ENCODE data around the gene GATC.
"Not testable (repeated sequence)": the region's sequence is repeated elsewhere in the genome, so short reads cannot be mapped to it uniquely, and the experiment has no call there.

Gene GATC

GRCh38 chr12:120470150-120470784 lies 24.0 kb downstream of the GATC start:
- DNase-seq, result no peak

- DNase-seq, result no peak
Observed at GRCh38 chr12:120472521-120472920, 26.3 kb downstream of the GATC start.

- no peak for DNase-seq
Observed at GRCh38 chr12:120473807-120474615, 27.8 kb downstream of the GATC start.

- DNase-seq, result peak; percentile 87
Observed at GRCh38 chr12:120474616-120474960, 28.3 kb downstream of the GATC start.

- DNase-seq, result no peak
Observed at GRCh38 chr12:120475643-120476042, 29.4 kb downstream of the GATC start.

- DNase-seq, result no peak
Observed at GRCh38 chr12:120479458-120479857, 33.2 kb downstream of the GATC start.

- no peak for DNase-seq
Observed at GRCh38 chr12:120480211-120480610, 34.0 kb downstream of the GATC start.

GRCh38 chr12:120481022-120481767 lies 35.0 kb downstream of the GATC start:
- no peak for DNase-seq

- peak; percentile 68 for DNase-seq
Observed at GRCh38 chr12:120483621-120484020, 37.4 kb downstream of the GATC start.

- no peak for DNase-seq
Observed at GRCh38 chr12:120485961-120486881, 40.0 kb downstream of the GATC start.

GRCh38 chr12:120487552-120487951 lies 41.3 kb downstream of the GATC start:
- not testable (repeated sequence) for DNase-seq

GRCh38 chr12:120488057-120488640 lies 41.9 kb downstream of the GATC start:
- DNase-seq, result no peak

- no peak for DNase-seq
Observed at GRCh38 chr12:120489018-120489417, 42.8 kb downstream of the GATC start.

GRCh38 chr12:120490325-120490724 lies 44.1 kb downstream of the GATC start:
- no peak for DNase-seq

GRCh38 chr12:120490833-120491512 lies 44.7 kb downstream of the GATC start:
- no peak for DNase-seq

- DNase-seq, result no peak
Observed at GRCh38 chr12:120495186-120495730, 49.0 kb downstream of the GATC start.

GRCh38 chr12:120495731-120496412 lies 49.6 kb downstream of the GATC start, which contains the start of gene DYNLL1:
Gene DYNLL1 (plus strand): TSS chr12:120496113. CDS start chr12:120496422, 309 bp downstream.
- DNase-seq, result peak; percentile 94

GRCh38 chr12:120496413-120497340 lies 50.4 kb downstream of the GATC start:
- peak; percentile 51 for DNase-seq

- DNase-seq, result no peak
Observed at GRCh38 chr12:120497524-120498150, 51.4 kb downstream of the GATC start.

Data from MV-4-11 (cell line).